Astrocyte (in vitro differentiated cells and primary cell): ENCODE results near the gene CAMK2D. TPM values are rescaled to one million over a fixed set of nuclear protein-coding genes. Genes with fewer than 3 reads are reported as not detected.

Source experiments
- DNase-seq: peaks from one replicate; pipeline ENCODE4 v3.0.0-alpha.2; 2010; ENCODE audit warnings: low read depth
- FAIRE-seq: peaks from 2 replicates; lab custom pipeline; 2011; peaks lifted over from hg19 to GRCh38; lab: Jason Lieb, UNC
- H2AFZ ChIP-seq: 2 replicates; pipeline ENCODE4 v1.6.0; 2012; ENCODE audit warnings: low read depth, low read length, inconsistent platforms
- H3K27ac ChIP-seq: 2 replicates; pipeline ENCODE4 v1.5.1; 2011; ENCODE audit warnings: low read depth, low read length, inconsistent platforms
- H3K27me3 ChIP-seq: 2 replicates; pipeline ENCODE4 v1.6.0; 2011; ENCODE audit warnings: low read length, inconsistent platforms; ENCODE audit not compliant: insufficient read depth
- H3K36me3 ChIP-seq: 2 replicates; pipeline ENCODE4 v1.5.1; 2011; ENCODE audit warnings: low read length, inconsistent platforms; ENCODE audit not compliant: insufficient read depth
- H3K4me1 ChIP-seq: 2 replicates; pipeline ENCODE4 v1.5.1; 2011; ENCODE audit warnings: low read length, inconsistent platforms; ENCODE audit not compliant: insufficient read depth
- H3K4me2 ChIP-seq: 2 replicates; pipeline ENCODE4 v1.6.0; 2012; ENCODE audit warnings: low read length, inconsistent platforms
- H3K4me3 ChIP-seq: 2 replicates; pipeline ENCODE4 v1.5.1; 2011; ENCODE audit warnings: low read depth, mild to moderate bottlenecking, low read length, inconsistent platforms; ENCODE audit not compliant: insufficient read depth
- H3K79me2 ChIP-seq: 2 replicates; pipeline ENCODE4 v1.6.0; 2012; ENCODE audit warnings: mild to moderate bottlenecking, low read length, inconsistent platforms; ENCODE audit not compliant: insufficient read depth
- H3K9ac ChIP-seq: 2 replicates; pipeline ENCODE4 v1.6.0; 2012; ENCODE audit warnings: mild to moderate bottlenecking, low read length, inconsistent platforms
- H3K9me3 ChIP-seq: 2 replicates; pipeline ENCODE4 v1.5.1; 2012; ENCODE audit warnings: low read depth, mild to moderate bottlenecking, low read length, inconsistent platforms; ENCODE audit not compliant: insufficient read depth
- H4K20me1 ChIP-seq: 2 replicates; pipeline ENCODE4 v1.6.0; 2012; ENCODE audit warnings: low read length, inconsistent platforms; ENCODE audit not compliant: insufficient read depth
- H3K27ac Mint-ChIP-seq: one replicate; pipeline ENCODE4 v1.8.0; 2021; ENCODE audit warnings: mild to moderate bottlenecking, mixed read lengths; ENCODE audit not compliant: unreplicated experiment
- H3K27me3 Mint-ChIP-seq: one replicate; pipeline ENCODE4 v1.8.0; 2021; ENCODE audit warnings: low read depth, mixed read lengths; ENCODE audit not compliant: unreplicated experiment
- H3K36me3 Mint-ChIP-seq: one replicate; pipeline ENCODE4 v1.8.0; 2021; ENCODE audit warnings: low read depth, mixed read lengths; ENCODE audit not compliant: unreplicated experiment
- H3K4me1 Mint-ChIP-seq: one replicate; pipeline ENCODE4 v1.8.0; 2021; ENCODE audit warnings: low read depth, mixed read lengths; ENCODE audit not compliant: unreplicated experiment
- H3K4me3 Mint-ChIP-seq: one replicate; pipeline ENCODE4 v1.8.0; 2021; ENCODE audit warnings: mild to moderate bottlenecking, moderate library complexity, mixed read lengths; ENCODE audit not compliant: unreplicated experiment
- H3K9me3 Mint-ChIP-seq: one replicate; pipeline ENCODE4 v1.8.0; 2021; ENCODE audit warnings: mild to moderate bottlenecking, mixed read lengths; ENCODE audit not compliant: unreplicated experiment
- EZH2 ChIP-seq: IDR thresholded peaks from 2 replicates; pipeline ENCODE4 v1.6.1; 2012; ENCODE audit warnings: mild to moderate bottlenecking, low read length, inconsistent platforms; ENCODE audit not compliant: insufficient read depth
- total RNA-seq: library from RNA; stranded (reverse); gene quantifications from 2 replicates; pipeline ENCODE4 v1.2.1, GENCODE V29; 2021
- TF ChIP-seq, protein P1 (sequence below): IDR thresholded peaks from 2 replicates; pipeline ENCODE4 v1.5.1; 2011; ENCODE audit warnings: low read depth, mild to moderate bottlenecking, inconsistent platforms, low read length, moderate library complexity; ENCODE audit not compliant: insufficient read depth

The CAMK2D gene
- total RNA-seq, 1 donor from 2014 or later, result 80.8 TPM

DNA sequence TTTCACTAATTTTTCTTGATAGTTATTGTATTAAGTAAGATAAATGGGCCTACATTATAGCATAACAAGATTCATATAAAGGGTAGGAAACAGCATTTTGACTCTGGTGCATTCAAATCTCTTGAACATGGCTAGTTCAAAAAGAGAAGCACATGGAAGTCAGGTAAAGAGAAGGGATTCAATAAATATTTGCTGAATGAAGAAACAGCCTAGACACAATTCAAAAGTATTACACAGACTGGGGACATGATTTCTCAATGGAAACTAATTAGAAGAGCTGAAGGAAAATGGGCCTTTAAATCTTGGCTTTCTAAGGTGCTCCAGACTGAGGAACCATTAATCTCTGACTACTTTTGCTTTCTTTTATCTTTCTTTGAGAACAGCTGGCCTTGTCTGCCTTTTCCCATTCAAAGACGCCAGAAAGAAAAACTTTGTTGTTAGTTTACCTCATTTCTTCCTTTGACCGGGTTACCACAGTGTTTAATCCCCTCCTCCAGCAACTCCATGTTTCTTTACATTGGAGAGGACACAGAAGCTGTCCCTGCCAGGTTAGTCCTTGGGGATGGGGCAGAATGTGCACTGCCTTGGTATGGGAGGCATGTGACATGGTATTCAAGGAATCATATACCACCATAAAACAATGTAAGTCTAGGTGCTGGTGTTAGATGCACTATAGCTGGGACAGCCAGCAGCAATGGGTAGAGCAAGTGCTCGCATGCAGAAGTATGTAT, 264.2 kb downstream of the CAMK2D start:
- Histone ChIP-seq H3K4me2 (no peak overlapping the region), H3K27me3 (no peaks in the 10 kb centered on the region), H3K79me2 (no peaks in the 10 kb centered on the region), H3K36me3 (peaks cover 10% of the 10 kb centered on the region), H3K4me3 (no peak overlapping the region), H2AFZ (no peak overlapping the region), H3K27ac (no peak overlapping the region), H3K4me1 (peaks cover 7% of the 10 kb centered on the region), H3K9ac (no peak overlapping the region), H3K9me3 (no peaks in the 10 kb centered on the region), H4K20me1 (no peaks in the 10 kb centered on the region)
- Mint-ChIP-seq H3K4me3 (no peak overlapping the region), H3K4me1 (peaks cover 8% of the 10 kb centered on the region), H3K27me3 (no peaks in the 10 kb centered on the region), H3K9me3 (peaks cover 3% of the 10 kb centered on the region), H3K36me3 (peaks cover 29% of the 10 kb centered on the region), H3K27ac (no peak overlapping the region)
- no peak for FAIRE-seq
- peak; percentile 45 for DNase-seq
- TF ChIP-seq, protein P1, sequence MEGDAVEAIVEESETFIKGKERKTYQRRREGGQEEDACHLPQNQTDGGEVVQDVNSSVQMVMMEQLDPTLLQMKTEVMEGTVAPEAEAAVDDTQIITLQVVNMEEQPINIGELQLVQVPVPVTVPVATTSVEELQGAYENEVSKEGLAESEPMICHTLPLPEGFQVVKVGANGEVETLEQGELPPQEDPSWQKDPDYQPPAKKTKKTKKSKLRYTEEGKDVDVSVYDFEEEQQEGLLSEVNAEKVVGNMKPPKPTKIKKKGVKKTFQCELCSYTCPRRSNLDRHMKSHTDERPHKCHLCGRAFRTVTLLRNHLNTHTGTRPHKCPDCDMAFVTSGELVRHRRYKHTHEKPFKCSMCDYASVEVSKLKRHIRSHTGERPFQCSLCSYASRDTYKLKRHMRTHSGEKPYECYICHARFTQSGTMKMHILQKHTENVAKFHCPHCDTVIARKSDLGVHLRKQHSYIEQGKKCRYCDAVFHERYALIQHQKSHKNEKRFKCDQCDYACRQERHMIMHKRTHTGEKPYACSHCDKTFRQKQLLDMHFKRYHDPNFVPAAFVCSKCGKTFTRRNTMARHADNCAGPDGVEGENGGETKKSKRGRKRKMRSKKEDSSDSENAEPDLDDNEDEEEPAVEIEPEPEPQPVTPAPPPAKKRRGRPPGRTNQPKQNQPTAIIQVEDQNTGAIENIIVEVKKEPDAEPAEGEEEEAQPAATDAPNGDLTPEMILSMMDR, result no peak
- no peak for TF ChIP-seq EZH2

DNA sequence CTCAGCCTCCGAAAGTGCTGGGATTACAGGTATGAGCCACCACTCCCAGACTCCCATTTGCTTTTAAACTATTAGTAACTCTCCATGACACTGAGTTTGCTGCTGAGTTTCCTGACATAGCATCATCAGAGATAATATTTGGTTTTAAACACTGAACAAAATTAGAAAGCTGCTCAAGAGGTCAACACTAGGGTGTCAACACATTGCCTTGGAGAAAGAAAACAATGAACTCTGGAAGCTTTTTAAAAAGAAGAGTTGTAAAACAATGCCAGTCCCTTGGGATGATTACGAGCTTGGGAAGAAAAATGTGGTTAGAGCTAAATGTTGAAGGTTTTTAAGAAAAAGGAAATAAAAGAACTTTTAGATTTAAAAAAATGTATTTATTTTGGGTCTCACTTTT, 264.8 kb downstream of the CAMK2D start:
- H3K36me3 Mint-ChIP-seq, result peaks cover 29% of the 10 kb centered on the region
- no peaks in the 10 kb centered on the region for H3K79me2 ChIP-seq
- no peak overlapping the region for H3K4me3 Mint-ChIP-seq
- no peaks in the 10 kb centered on the region for H4K20me1 ChIP-seq
- no peak overlapping the region for H3K9ac ChIP-seq
- no peak for TF ChIP-seq EZH2
- TF ChIP-seq, protein P1, result no peak
- no peak overlapping the region for H3K4me3 ChIP-seq
- H3K27me3 ChIP-seq, result no peaks in the 10 kb centered on the region
- H3K27ac Mint-ChIP-seq, result no peak overlapping the region
- H3K4me2 ChIP-seq, result no peak overlapping the region
- FAIRE-seq (no peak), DNase-seq (no peak)
- peaks cover 7% of the 10 kb centered on the region for H3K4me1 ChIP-seq
- H2AFZ ChIP-seq, result no peak overlapping the region
- H3K9me3 Mint-ChIP-seq, result peaks cover 3% of the 10 kb centered on the region
- H3K27ac ChIP-seq, result no peak overlapping the region
- no peaks in the 10 kb centered on the region for H3K27me3 Mint-ChIP-seq
- no peaks in the 10 kb centered on the region for H3K9me3 ChIP-seq
- H3K36me3 ChIP-seq, result peaks cover 10% of the 10 kb centered on the region
- peaks cover 8% of the 10 kb centered on the region for H3K4me1 Mint-ChIP-seq

DNA sequence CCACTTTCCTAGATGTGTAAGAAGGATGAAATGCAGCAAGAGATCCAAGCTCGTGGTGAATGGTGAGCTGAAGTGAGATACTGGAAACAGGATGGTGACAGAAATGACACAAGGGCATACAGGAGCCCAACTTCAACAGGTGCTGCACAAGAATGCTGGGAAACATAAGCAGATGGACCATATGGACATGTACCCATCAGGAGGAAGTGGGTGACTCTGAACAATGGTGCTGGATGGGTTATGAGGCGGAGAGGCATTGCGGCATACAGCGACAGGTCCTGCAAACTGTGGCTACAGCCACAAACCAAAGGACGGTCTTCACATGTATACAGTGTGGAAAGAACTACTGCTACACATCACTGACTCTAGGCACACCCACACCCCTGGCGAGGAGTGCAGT, 265.7 kb downstream of the CAMK2D start:
- no peak overlapping the region for H3K9ac ChIP-seq
- Mint-ChIP-seq H3K4me3 (no peak overlapping the region), H3K27ac (no peak overlapping the region), H3K27me3 (no peaks in the 10 kb centered on the region), H3K36me3 (peaks cover 29% of the 10 kb centered on the region), H3K4me1 (peaks cover 8% of the 10 kb centered on the region), H3K9me3 (peaks cover 3% of the 10 kb centered on the region)
- H2AFZ ChIP-seq, result no peak overlapping the region
- H3K4me3 ChIP-seq, result no peak overlapping the region
- no peaks in the 10 kb centered on the region for H3K79me2 ChIP-seq
- FAIRE-seq (no peak), DNase-seq (no peak)
- H3K4me2 ChIP-seq, result no peak overlapping the region
- H3K4me1 ChIP-seq, result peaks cover 7% of the 10 kb centered on the region
- peaks cover 10% of the 10 kb centered on the region for H3K36me3 ChIP-seq
- no peaks in the 10 kb centered on the region for H3K9me3 ChIP-seq
- TF ChIP-seq EZH2, result no peak
- TF ChIP-seq, protein P1, result no peak
- H3K27me3 ChIP-seq, result no peaks in the 10 kb centered on the region
- no peaks in the 10 kb centered on the region for H4K20me1 ChIP-seq
- no peak overlapping the region for H3K27ac ChIP-seq
